MV-4-11 (cell line): Measurements from ENCODE around the gene TXNL4B.
"Not testable (repeated sequence)": the region's sequence is repeated elsewhere in the genome, so short reads cannot be mapped to it uniquely, and the experiment has no call there.

Experiments
- DNase-seq: peaks from one replicate; lab custom pipeline; 2025; lab: John Stamatoyannopoulos, UW

The TXNL4B gene

DNA sequence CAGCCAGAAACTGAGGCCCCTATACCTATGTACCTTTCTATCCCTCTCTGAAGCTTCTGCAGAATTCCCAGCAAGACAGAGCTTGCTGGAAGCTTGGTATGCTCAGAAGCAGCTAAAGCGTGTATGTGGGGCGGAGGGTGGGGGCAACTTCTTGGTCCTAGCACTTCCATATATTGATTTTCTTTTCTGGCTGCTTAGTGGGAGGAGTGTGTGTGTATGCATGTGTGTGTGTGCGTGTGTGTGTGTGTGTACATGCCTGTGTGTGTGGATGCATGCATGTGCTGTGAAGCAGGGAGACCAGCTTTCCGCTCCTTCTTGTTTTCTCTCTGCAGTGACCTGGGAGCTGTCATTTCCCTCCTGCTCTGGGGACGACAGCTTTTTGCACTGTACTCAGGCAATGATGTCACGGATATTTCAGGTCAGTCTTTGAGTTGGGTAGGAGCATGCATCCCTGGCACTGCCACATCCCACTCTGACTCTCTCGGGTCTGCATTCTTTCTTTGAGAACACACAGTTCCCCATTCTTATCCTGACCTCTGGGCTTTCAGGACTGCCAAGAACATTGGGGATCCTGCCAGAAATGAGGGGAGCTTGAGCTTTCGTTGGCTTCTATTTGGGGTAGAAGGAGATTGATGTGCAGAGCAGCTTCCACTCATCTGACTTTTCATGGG is 19.7 kb downstream of the TXNL4B start:
- DNase-seq = no peak

DNA sequence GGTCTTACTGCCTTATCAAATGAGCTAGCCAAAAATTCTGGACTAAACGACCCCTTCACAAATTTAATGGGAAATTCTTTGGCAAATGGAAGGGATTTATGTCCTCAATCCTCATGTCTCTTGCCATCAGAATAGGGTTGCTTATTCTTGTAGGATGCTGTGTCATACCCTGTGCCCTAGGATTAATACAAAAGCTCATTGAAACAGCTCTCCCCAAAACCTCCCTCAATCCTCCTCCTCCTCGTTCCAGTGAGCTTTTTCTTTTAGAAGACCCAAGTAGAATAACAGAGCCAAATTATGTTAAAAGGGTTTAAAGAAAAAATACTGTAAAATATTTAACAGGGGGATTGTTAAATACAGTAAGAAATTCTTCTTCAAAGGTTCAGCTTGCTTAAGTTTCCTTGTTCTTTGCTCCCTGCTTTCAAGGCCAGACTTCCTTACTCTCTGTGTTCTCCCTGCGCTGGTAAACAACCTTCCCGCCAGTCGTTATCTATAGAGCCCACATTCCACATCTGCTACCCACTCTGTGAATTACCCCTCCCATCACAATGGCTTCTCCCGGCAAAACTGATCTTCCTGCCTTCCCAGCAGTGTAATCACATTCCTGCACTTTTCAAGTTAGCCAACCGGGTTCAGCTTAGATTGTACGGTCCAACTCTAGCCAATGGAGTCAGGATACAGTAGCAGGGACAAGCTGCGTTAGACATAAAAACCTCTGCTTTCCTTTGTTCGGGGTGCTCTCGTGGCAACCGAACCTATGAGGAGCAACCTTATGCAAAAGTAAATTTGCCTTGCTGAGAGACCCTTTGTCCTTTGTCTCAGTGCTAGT is 20.7 kb downstream of the TXNL4B start:
- no peak for DNase-seq

DNA sequence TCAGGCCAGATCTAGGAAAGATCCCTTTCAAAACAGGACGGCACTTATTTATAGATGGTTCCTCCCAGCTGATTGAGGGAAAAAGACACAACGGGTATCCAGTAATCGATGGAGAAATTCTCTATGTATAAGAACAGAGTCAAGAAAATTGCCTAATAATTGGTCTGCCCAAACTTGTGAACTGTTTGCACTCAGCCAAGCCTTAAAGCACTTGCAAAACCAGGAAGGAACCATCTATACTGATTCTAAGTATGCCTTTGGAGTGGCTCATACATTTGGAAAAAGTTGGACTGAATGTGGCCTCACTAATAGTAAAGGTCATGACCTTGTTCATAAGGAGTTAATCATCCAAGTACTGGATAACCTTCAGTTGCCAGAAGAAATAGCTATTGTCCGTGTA is 24.5 kb downstream of the TXNL4B start:
- no peak for DNase-seq

DNA sequence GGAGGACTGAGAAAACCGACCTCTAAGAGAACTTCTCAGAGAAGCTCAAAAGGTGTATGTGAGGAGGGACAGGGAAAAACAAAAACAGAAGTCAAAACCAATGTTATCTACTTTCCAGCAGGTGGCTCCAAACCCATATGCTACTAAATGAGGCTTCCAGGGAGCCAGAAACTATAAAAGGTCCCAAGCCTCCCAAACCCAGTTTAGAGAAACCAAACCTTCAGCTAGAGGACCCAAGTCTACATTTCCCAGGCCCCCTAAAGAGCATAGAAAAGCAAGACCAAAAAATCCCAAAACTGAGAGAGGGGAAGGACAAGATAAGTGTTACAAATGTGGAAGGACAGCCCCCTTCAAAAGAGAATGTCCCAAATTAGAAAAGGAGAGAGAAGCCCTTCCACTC is 26.7 kb downstream of the TXNL4B start:
- DNase-seq = peak; percentile 25

DNA sequence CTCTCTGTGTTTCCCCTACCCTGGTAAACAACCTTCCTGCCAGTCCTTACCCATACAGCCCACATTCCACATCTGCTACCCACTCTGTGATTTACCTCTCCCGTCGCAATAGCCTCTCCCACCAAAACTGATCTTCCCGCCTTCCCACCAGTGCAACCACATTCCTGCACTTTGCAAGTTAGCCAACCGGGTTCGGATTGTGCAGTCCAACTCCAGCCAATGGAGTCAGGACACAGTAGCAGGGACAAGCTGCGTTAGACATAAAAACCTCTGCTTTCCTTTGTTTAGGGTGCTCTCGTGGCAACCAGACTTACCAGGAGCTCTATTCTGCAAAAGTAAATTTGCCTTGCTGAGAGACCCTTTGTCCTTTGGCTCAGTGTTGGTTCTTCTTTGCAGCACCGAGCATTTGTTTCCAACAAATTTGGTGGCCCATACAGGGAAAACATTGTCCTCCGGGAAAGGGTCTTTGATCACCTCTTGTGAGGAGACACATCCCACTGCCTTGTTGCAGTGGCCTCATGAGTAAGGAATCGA is 29.0 kb downstream of the TXNL4B start:
- no peak for DNase-seq

DNA sequence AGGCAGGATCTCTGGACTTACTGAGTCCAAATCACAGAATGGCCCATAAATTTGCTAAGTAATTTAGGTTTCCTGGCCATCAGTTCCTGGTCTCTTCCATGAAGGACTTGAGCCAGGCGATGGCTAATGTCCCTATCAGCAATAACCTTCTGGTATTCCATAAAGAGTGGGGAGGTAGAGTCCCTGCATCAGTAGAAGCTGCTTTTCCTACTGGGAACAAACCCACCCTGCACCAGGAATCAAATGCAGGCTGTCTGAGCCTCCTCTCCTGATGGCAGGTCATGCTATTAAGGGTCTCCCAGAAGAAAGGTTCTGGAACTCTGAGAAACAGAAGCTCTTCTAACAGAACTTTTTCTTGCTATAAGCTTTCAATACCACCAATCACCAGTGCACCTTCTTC is 31.9 kb downstream of the TXNL4B start:
- DNase-seq = no peak

DNA sequence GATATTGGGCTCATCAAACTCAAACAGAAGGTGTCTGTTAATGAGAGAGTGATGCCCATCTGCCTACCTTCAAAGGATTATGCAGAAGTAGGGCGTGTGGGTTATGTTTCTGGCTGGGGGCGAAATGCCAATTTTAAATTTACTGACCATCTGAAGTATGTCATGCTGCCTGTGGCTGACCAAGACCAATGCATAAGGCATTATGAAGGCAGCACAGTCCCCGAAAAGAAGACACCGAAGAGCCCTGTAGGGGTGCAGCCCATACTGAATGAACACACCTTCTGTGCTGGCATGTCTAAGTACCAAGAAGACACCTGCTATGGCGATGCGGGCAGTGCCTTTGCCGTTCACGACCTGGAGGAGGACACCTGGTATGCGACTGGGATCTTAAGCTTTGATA is 33.0 kb downstream of the TXNL4B start:
- no peak for DNase-seq

DNA sequence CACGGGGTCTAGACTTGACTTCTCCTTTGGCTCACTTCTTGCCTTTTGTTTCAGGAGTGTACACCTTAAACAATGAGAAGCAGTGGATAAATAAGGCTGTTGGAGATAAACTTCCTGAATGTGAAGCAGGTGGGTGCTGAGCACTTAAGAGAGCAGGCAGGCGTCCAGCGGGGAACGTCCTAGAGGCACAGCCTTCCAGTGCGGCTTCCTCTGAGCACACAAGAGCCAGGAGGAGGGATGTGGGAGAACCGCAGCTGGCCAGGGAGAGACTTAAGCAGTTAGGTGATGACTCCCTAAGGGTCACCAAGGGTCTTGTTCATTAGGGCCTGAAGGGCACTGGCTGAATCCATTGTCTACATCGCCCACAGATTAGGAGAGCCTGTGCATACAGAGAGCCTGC is 34.4 kb downstream of the TXNL4B start:
- DNase-seq = not testable (repeated sequence)

DNA sequence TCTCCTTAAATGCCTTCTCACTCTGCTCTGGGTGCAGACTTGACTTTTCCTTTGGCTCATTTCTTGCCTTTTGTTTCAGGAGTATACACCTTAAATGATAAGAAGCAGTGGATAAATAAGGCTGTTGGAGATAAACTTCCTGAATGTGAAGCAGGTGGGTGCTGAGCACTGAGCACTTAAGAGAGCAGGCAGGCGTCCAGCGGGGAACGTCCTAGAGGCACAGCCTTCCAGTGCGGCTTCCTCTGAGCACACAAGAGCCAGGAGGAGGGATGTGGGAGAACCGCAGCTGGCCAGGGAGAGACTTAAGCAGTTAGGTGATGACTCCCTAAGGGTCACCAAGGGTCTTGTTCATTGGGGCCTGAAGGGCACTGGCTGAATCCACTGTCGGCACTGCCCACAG is 36.1 kb downstream of the TXNL4B start:
- DNase-seq = not testable (repeated sequence)

DNA sequence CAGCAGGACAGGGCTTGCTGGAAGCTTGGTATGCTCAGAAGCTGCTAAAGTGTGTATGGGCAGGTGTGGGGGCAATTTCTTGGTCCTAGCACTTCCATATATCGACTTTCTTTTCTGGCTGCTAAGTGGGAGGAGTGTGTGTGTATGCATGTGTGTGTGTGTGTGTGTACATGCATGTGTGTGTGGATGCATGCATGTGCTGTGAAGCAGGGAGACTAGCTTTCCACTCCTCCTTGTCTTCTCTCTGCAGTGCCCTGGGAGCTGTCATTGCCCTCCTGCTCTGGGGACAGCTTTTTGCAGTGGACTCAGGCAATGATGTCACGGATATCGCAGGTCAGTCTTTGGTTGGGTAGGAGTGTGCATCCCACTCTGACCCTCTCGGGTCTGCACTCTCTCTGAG is 37.5 kb downstream of the TXNL4B start:
- DNase-seq = no peak

DNA sequence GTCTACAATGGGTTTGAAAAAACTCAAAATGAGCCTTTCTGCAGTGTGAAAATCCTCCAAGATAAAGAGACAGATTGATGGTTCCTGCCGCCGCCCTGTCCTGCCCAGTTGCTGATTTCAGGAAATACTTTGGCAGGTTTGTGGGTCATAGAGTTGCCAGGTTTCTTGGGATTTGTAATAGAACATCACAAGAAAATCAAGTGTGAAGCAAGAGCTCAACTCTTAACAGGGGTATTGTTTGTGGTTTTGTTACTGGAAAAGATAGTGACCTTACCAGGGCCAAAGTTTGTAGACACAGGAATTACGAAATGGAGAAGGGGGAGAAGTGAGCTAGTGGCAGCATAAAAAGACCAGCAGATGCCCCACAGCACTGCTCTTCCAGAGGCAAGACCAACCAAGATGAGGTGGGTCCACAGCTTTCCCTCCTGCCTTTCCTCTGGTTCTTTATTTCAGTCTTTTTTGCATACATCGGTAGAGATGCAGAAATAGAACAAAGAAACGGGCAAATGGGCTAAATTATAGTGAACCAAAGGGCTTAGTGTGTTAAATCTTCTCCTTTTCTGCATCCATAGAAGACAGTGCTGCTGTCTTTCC is 39.1 kb downstream of the TXNL4B start, which contains the start of gene HP:
HP (plus strand) TSS at position 252 of the 594 bp plus-strand sequence; CDS start at position 400, 148 bp downstream.
- DNase-seq = peak; percentile 58

DNA sequence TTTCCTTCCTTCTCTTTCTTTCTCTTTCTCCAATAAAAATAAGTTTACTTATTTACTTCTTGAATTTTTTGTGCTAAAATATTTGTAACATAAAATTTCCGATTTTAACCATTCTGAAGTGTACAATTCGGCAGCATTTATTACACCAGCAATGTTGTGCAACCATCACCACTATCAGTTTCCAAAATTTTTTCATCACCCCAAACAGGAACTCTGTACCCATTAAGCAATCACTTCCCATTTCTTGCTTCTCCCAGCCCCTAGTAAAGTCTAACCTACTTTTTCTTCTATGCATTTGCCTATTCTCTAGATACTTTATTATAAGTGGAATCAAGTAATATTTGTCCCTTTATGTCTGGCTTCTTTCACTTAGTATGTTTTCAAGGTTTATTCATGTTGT is 41.6 kb downstream of the TXNL4B start:
- peak; percentile 83 for DNase-seq

DNA sequence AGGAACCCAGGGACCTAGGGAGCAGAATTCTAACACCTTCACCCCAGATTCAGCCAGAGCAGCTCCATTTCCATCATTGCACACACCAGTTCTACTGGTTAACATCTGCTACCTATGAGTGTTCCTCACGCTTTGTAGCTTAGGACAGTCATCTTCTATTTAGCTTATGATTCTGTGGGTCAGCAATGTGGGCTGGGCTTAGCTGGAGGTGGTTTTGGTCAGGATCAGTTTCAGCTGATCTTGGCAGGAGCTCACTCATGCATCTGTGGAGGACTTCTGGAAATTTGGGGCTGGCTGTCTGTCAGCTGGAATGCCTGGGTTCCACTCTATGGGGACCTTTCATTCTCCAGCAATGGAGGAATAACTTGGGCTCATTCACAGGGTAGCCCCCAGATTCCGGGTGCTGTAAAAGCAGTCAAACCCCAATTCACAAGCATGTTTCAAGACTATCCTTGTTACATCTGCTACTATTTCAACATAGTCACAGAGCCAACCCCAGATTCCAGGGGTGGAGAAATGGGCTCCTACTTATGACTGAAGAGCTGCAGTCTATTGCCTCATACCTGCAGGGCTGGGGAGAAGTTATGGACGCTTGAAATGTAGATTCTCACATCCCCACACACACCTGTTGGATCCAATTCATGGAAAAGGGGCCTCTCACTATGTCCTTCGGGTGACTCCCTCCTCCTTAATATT is 42.5 kb downstream of the TXNL4B start:
- DNase-seq = peak; percentile 60

DNA sequence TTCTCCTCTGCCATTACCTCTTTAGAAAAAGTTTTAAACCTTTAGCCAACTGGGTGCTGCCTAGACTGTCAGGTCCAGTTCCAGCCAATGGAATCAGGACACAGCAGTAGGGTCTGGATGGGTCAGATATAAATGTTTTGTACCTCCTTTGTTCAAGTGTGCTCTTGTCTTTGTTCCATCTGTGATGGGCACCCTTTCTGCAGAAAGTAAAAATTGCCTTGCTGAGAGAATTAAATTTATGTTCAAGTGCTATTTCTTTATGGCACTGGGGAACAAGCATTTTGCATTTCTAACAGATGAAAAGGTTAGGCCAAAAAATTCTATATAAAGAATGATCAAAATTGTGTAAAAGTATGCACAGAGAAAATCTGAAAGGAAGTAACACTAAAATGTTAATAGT is 44.3 kb downstream of the TXNL4B start:
- DNase-seq = peak; percentile 20

DNA sequence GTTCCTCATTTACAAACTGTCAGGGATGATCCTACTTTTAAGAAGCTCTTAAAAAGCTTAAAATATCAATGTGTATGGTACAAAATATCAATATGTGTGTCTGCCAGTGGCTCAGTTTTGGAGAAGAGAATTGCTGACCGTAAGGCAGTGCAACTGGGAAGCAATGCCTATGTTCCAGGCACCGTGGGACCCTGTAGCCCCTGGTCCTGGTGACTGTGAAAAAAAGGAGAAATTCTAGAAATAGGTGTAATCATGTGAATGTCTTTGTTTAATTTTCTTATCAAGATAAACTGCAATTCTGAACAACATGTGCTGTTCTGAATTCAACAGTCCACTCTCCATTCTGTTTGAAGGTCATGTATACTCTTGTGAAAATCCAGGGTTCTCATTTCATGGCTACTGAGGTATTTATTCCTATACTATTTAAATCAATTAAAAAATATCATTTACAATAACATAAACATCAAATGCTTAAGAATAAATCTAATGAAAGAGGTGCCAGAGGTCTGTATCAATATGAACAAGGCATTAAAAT is 48.5 kb downstream of the TXNL4B start:
- no peak for DNase-seq

DNA sequence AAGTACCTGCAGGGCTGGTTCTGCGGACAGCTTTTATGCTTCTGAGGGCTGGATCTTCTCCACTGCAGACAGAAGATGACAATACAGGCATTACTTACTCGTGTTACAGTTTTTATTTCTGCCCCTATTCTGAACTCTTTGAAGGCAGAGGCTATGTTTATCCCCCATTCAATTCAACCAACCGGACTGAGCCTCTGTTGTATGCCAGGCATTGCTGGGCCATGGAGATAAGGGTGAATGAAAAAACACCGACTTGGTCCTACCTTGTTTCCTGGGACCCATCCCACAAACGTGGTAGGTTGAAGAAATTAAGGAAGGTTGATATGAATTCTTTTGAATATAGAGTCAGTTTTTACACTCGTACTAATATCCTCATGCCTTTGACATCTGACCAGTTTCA is 49.1 kb downstream of the TXNL4B start:
- no peak for DNase-seq

DNA sequence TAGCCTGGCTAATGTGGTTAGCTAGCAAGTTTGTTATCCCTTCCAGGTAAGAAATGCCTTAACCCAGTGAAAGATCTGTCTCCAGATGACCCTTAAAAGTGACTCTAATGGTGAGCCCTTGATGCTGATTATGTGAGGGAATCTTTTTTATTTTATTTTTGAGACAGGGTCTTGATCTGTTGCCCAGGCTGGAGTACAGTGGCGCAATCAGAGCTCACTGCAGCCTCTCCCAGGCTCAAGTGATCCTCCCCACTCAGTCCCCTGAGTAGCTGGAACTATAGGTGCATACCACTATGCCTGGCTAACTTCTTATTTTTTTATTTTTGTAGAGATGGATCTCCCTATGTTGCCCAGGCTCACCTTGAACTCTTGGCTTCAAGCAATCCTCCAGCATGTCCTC is 49.9 kb downstream of the TXNL4B start:
- DNase-seq = no peak

DNA sequence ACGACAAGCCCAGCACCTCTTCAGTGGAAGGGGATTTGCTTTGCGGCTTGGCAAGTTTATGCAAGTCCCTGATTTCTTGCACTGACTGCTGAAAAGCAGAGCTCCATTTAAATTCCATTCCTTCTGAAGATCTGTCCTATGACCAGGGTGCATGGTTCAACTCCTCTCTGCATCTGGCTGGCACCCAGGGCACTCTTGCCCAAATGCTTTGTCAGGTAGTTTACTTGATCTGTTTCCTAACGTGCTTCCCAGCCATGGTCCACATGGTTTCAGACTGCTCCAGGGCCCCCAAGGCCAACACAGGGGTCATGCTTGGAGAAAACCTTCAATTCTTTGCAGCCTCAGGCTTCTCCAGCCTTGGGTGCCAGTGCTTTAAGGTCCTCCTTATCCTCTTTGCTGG is 50.4 kb downstream of the TXNL4B start:
- DNase-seq = no peak

DNA sequence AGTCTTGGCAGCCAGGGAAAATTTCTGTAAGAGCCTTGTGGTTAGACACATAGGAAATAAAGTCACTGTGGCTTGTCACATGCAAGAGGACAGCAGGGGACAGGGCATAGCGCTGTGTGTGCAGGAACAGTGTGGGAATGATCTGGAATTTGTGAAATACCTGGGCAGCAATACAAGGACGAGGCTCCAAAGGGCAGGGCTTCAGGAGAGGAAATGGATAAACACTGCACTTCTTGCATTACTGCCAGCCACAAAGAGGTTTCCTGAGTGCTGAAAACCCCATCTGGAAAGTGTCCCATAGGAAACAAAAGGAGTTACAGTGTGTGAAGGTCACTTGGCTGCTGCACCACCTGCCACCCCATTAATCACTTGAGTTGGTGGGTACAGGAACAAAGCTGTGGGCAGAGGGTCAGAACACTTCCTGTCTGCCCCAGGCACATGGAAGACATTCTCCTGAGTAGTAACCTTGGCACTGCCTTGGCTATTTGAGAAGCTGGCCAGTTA is 51.2 kb downstream of the TXNL4B start:
- DNase-seq = no peak

DNA sequence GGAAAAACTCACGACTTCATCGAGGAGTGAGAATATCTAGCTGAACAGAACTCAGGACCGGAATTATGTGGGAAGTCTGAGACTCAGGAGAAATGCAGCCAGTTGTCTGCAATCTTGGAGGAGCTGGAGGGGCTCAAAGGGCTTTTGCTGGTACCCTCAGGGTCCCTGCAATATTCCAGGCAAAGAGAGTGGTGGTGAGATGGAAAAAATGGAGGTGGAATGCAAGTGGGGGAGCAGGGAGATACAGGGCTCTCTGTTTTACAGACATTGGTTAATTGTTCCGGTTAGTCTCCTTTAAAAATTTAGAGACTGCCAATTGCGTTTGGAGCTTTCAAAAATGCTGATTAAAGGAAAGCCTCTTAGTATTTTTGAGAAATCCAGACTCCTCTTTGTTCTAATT is 57.3 kb downstream of the TXNL4B start:
- DNase-seq = no peak
